Forelimb muscle (tissue), 1 donor: Measurements from ENCODE around the gene PDCD1. TPM values are rescaled to one million over a fixed set of nuclear protein-coding genes. Genes with fewer than 3 reads are reported as not detected.

Experiments
- DNase-seq: peaks from one replicate; pipeline ENCODE4 v3.0.0-alpha.2; 2013; ENCODE audit warnings: low read depth
- polyA plus RNA-seq: library from polyadenylated mRNA; unstranded; fragments of 120-200 nt; gene quantifications from one replicate; pipeline ENCODE4 v1.2.1, GENCODE V29; 2013; ENCODE audit not compliant: insufficient read length

Gene PDCD1
- polyA plus RNA-seq, 1 donor = 0.13 TPM

DNA sequence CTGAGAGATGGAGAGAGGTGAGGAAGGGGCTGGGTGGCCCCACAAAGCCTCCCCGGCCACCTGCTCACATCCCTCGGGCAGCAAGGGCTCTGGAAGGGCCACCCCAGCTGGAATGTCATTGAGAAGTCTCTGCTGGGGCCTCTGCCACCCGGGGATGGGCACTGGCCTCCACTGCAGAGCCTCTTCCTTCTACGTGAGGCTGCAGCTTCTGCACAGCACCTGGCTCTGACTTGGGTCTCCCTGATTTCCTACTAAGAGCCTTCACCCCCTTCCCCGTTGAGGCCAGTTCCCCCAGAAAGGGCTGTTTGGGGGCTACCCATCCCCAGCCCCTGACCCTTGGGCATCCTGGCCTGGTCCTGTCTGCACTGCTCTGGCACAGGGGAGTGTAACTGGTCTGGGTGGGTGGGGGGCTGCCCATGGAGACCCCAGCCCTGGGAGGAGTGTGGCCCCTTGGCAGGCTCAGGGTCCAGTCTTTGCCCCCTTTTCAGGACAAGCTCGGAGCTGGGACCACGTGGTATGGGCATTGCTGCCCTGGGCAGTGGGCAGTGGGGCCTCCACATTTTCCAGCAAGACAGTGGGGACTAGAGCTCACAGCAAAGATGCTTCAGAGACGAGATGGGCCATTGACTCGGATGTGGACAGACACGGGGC is 5.6 kb downstream of the PDCD1 start:
- no peak for DNase-seq

DNA sequence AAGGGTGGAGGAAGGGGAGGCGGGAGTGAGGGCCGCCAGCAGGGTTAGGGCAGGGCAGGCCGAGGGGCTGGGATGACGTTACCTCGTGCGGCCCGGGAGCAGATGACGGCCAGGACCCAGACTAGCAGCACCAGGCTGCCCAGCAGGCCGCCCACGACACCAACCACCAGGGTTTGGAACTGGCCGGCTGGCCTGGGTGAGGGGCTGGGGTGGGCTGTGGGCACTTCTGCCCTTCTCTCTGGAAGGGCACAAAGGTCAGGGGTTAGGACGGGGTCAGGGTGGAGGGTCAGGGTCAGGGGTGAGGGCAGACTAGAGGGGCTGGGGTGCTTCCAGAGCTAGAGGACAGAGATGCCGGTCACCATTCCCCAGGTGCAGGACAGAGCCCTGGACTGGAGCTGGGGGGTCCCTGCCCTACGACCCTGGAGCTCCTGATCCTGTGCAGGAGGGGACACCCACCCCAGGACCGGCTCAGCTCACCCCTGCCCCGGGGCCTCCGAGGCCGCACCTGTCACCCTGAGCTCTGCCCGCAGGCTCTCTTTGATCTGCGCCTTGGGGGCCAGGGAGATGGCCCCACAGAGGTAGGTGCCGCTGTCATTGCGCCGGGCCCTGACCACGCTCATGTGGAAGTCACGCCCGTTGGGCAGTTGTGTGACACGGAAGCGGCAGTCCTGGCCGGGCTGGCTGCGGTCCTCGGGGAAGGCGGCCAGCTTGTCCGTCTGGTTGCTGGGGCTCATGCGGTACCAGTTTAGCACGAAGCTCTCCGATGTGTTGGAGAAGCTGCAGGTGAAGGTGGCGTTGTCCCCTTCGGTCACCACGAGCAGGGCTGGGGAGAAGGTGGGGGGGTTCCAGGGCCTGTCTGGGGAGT is 6.3 kb downstream of the PDCD1 start:
- DNase-seq = no peak

DNA sequence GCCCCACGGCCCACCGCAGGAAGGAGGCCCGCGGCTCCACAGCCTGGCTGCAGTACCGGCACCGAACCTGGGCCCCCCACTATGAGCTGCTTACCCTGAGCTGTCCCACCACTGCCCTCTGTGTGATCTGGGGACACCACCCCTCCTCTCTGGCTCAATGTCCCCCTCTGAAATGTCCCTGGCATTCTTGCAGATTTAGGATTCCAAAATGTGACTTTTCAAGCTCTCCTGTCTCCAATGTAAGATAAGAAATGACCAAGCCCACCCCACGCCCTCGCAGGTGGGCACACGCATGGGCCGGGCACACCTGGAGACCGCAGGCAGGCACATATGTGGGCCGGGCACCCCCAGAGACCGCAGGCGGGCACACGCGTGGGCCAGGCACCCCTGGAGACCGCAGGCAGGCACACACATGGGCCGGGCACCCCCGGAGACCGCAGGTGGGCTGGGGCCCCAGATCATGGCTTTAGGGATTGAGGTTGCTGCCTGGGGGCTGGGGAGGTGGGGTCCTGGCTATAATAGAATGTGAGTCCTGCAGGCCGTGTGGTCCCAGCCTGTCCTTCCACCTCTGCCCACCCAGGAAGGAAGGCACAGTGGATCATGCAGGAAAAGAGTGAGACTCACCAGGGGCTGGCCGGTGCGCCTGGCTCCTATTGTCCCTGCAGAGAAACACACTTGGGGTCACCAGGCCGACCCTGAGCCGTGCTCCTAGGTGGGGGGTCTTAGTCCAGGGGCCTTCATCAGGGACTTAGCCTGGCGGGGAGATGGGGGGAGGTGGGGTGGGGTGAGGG is 7.2 kb downstream of the PDCD1 start:
- no peak for DNase-seq

GRCh38 chr2:241850544-241851324 is 8.0 kb downstream of the PDCD1 start:
- DNase-seq = no peak

DNA sequence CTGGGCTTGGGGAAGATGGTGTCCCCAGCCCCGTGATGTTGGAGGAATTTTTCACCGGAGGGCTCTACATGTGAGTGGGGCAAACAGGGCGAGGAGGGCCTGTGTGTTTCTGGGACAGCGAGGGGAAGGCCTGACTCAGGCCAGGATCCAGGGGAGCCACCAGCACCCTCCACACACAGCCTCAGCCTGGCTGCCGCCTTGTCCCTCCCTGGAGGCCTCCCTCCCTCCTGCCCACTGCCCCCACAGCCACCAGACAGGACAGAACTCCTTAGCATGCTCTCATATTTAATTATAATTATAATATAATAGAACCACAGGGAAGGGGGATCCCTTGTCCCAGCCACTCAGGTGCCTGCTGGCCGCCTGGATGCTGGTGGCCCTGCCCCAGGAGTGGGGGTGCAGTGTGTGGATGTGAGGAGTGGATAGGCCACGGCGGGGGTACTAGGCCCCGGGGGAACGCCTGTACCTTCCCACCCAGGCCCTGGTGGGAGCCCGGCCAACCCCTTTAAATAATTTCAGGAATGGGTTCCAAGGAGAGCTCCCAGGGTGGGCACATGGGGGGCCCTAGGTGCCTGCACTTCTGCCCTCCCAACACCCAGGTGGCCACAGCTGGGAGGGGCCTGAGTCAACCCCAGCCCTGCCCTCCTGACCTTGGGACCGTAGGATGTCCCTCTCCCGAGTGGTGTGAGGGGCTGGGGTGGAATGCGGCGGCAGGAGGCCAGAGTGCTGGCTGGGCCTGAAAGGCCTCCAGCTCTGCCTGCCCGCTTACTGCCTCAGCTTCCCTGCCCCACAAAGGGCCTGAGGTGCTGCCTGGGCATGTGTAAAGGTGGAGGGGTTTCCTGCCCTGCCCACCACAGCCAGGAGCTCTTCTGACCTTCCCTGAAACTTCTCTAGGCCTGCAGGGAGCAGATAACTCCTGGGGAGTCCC is 8.8 kb downstream of the PDCD1 start:
- DNase-seq = no peak

GRCh38 chr2:241848761-241849615 is 9.7 kb downstream of the PDCD1 start:
- DNase-seq = no peak

GRCh38 chr2:241846406-241846805 is 12.3 kb downstream of the PDCD1 start:
- no peak for DNase-seq

DNA sequence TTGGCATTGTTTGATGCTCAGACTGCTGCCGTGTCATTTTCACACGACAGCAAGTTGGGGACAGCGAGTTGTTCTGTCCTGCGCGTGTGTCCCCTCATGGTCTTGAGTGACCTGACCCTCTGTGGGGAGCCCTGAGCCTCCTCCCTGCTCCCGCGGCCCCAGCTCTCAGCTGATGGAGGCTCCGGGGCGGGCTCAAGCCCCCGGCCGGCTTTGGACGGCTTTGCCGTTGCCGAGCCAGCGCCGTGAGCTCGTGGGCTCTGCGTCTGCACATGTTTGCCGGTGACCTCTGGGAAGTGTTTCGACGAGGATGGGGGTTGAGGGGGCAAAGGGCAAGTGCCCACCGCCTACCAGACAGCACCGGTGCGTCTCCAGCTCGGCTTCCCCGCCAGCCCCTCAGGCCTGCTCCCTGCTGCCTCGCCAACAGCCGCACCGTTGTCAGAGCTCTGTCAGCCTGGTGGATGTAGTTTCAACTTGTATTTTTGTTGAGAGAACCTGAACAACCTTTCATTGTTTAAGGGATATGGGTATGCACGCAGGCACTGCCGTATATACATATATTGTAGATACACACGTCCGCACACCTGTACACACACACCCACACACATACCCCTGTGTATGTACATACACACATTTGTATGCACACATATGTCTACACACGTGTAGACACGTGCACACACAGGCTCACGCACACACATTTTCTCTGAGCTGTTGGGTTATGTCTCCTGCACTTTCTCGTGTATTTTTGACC is 13.7 kb downstream of the PDCD1 start:
- DNase-seq = no peak

- peak; percentile 44 for DNase-seq
Measured at GRCh38 chr2:241844066-241844728, 14.5 kb downstream of the PDCD1 start.

DNA sequence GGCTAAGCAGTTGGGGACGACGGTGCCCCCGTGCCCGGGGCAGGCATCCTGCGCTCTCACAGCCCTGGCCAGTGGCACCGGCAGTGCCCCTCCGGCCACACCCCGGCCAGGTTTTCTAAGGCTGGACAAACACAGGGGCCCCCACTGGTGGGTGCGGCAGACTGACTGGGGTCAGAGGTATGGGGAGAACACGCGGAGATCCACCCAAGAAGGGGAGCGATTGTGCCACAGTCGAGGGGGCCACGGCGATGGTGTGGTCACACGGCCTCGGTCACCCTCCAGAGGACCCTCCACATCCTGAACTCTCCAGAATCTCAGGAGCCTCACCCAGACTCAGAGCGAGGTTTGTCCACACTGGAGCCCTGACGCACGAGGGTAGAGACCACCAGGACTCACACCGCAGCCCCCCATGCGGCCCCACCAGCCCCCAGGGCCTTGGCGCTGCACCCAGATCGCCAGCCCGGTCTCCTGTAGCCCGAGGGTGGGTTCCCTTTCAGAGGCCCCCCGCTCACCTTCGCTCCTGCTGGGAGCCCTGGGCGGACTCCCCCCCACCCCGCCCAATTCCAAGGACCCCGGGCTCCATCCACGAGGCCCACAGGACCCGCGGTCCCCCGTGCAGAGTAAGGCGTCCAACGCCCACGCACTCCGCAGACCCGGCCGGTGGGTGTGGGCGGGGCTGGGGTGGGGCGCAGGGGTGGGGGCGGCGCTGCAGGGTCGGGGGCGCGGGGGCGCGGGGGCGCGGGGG is 15.2 kb downstream of the PDCD1 start:
- DNase-seq = no peak

DNA sequence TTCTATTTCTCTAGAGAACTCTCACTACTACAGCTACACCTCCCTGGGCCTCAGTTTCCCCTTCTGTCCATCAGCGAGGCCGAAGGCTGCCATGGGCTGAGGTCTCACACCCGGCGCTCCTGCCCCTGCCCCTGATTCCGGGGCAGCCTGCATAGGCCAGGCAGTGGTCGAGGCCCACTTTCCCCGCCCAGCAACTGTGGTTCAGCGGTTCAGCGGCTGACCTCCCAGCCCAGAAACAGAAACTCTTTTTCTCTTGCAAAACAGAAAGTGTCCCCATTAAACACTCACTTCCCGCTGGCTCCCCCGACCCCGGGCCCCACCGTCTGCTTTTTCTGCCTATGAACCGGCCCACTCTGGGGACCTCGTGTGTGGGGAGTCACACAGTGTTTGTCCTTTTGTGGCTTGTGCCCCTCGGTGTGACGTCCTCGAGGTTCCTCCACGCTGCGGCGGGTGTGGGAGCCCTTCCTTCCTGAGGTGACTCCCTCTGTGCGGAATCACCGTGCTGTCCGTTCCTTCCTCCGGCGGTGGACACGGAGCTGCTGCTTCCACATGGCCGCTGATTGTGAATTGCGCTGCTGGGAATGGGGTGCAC is 16.0 kb downstream of the PDCD1 start:
- DNase-seq = no peak

DNA sequence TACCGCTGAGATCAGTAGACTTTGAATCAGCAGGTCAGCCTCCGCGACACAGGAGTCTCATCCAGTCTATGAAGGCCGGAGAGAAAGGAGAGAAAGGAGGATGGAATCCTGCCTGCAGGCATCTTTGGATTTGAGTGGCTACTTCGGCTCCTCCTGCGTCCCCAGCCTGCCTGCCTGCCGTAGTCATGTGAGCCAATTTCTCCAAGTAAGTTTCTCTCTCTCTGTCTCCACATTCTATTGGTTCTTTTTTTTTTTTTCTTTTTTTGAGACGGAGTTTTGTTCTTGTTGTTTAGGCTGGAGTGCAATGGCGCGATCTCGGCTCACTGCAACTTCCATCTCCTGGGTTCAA is 16.7 kb downstream of the PDCD1 start:
- no peak for DNase-seq

GRCh38 chr2:241841181-241842066 is 17.3 kb downstream of the PDCD1 start:
- DNase-seq = no peak

- no peak for DNase-seq
Measured at GRCh38 chr2:241837197-241837965, 21.3 kb downstream of the PDCD1 start.

DNA sequence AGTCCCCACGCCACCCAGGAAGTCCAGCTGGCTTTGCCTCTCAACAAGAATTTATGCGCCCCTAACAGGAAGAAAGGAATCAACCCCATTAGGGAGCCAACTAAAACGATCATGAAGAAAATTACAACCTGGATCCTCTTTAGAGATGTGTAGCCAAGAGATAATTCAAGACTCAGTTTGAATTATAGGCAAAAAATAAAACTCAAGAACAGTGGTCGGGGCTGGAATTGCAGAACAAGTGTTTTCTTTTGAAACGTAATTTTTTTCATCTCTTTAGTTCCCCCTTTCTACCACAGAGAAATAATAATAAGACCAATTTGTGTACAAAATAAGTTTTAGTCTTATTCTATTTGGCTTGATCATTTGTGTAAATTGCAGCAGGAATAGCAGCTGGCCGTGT is 22.4 kb downstream of the PDCD1 start:
- no peak for DNase-seq
